T-helper 2 cell treated with Interferon-gamma antibody and Interleukin-4, amounts not matched to agents 5 μg/mL and 100 μg/mL, for 36 hours (primary cell): ENCODE measurements around the gene SRCAP.
"Not testable (repeated sequence)": the region's sequence is repeated elsewhere in the genome, so short reads cannot be mapped to it uniquely, and the experiment has no call there.

Experiments
- DNase-seq: peaks from one replicate; pipeline ENCODE4 v3.0.0; 2021; ENCODE audit warnings: low spot score
- H3K27ac Mint-ChIP-seq: one replicate; pipeline ENCODE4 v1.8.0; 2021; ENCODE audit warnings: mild to moderate bottlenecking, mixed read lengths
- H3K27me3 Mint-ChIP-seq: one replicate; pipeline ENCODE4 v1.8.0; 2021; ENCODE audit warnings: low read depth, mixed read lengths
- H3K36me3 Mint-ChIP-seq: one replicate; pipeline ENCODE4 v1.8.0; 2021; ENCODE audit warnings: low read depth, mixed read lengths
- H3K4me1 Mint-ChIP-seq: one replicate; pipeline ENCODE4 v1.8.0; 2021; ENCODE audit warnings: low read depth, mixed read lengths
- H3K4me3 Mint-ChIP-seq: one replicate; pipeline ENCODE4 v1.8.0; 2022; ENCODE audit warnings: mild to moderate bottlenecking, moderate library complexity, mixed read lengths
- H3K9me3 Mint-ChIP-seq: one replicate; pipeline ENCODE4 v1.8.0; 2021; ENCODE audit warnings: mixed read lengths

SRCAP gene

DNA sequence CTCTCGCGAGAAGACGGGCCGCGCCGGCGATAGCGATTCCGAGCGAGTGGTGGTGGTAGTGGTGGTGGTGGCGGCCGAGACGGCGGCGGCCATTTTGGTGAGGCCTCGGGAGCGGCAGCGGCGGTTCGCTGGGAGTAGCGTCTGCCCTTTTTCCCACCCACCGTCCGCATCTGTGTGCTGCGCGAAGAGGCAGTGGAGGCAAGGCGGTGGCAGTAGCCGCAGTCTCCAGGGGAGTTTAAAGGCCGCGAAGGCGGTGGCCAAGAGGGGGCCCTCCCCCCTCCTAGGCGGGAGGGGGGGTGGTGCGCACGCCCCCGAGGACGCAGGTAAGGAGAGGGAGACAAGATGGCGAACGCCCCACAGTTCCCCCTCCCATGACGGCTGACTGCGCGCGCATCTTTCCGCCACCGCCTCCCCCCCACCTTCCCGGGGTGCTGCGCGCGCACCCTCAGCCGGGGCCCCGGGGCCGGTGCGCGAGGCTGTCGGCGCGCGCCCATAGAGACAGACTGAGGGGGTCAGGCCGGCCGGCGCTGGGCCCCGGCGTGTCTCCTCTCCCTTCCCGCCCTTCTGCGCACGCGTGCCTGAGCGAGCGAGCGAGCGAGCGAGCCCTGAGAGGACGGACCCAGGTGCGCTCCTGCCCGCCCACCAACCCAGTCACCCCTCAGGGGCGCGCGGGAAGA, 694 bp upstream of the SRCAP start:
- Mint-ChIP-seq H3K4me3 (peak overlapping the region; percentile 99), H3K9me3 (no peaks in the 10 kb centered on the region), H3K4me1 (peaks cover 39% of the 10 kb centered on the region), H3K36me3 (peaks cover 32% of the 10 kb centered on the region), H3K27me3 (no peaks in the 10 kb centered on the region), H3K27ac (peak overlapping the region; percentile 100)
- peak; percentile 99 for DNase-seq

DNA sequence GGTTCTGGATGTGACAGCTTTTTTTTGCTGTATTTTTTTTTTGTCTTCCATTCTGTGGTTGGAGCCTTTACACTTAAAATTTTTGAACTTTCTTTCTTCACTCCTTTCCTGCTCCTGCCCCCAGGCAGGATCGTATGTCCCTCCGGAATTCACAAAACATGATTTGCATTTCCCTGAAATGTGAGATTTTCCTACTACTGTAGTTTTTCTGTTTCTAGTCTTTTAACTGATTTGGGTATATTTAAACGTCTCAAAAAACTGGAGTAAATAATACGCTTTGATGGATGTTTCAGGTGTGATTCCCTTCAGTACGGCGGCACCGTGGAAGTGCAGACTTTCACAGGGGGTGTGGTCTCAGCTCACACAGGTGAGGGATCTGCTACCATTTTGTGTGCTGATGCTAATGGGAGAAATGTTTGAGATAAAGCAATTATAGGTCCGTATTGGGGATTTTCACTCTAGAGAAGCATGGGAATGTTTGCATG, 686 bp downstream of the SRCAP start:
- H3K27me3 Mint-ChIP-seq: no peaks in the 10 kb centered on the region
- peaks cover 42% of the 10 kb centered on the region for H3K36me3 Mint-ChIP-seq
- H3K4me3 Mint-ChIP-seq: peak overlapping the region; percentile 99
- peak overlapping the region; percentile 96 for H3K27ac Mint-ChIP-seq
- H3K9me3 Mint-ChIP-seq: no peaks in the 10 kb centered on the region
- peaks cover 32% of the 10 kb centered on the region for H3K4me1 Mint-ChIP-seq
- no peak for DNase-seq

GRCh38 chr16:30700491-30700890, 1.5 kb downstream of the SRCAP start:
- H3K27me3 Mint-ChIP-seq: no peaks in the 10 kb centered on the region
- H3K36me3 Mint-ChIP-seq: peaks cover 42% of the 10 kb centered on the region
- peak overlapping the region; percentile 99 for H3K4me3 Mint-ChIP-seq
- H3K4me1 Mint-ChIP-seq: peaks cover 27% of the 10 kb centered on the region
- H3K27ac Mint-ChIP-seq: no peak overlapping the region
- no peaks in the 10 kb centered on the region for H3K9me3 Mint-ChIP-seq
- no peak for DNase-seq

DNA sequence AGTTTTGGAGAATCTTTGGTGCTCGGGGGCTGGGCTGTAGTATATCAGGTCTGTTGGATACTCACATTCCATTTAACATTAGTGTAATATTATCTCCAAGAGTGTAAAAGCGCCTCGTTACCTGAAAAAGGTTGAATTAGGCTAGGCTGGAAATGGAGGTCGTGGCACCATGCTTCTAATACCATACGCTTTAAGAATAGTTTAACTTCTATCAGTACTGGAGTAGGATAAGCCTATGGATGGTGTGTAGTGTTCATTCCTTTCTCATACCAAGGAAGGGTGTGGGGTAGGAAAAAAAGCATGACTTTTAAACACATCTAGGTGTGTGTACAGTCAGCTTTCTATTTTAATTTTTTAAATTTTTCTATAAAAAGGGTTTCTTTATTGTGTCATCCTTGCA, 2.0 kb downstream of the SRCAP start:
- DNase-seq: no peak
- Mint-ChIP-seq H3K36me3 (peaks cover 45% of the 10 kb centered on the region), H3K27me3 (no peaks in the 10 kb centered on the region), H3K27ac (no peak overlapping the region), H3K4me3 (peak overlapping the region; percentile 46), H3K9me3 (no peaks in the 10 kb centered on the region), H3K4me1 (peaks cover 26% of the 10 kb centered on the region)

DNA sequence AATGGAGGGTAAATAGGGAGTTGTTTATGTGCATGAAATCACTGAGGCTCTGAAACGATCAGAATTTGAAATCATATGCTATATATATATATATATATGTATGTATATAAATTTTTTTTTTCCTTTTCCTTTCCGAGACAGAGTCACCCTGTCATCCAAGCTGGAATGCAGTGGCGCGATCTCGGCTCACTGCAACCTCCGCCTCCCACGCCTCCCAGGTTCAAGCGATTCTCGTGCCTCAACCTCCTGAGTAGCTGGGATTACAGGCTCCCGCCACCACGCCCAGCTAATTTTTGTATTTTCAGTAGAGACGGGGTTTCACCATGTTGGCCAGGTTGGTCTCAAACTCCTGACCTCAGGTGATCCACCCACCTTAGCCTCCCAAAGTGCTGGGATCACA, 4.1 kb downstream of the SRCAP start:
- DNase-seq, H3K27me3 Mint-ChIP-seq, H3K4me3 Mint-ChIP-seq, H3K9me3 Mint-ChIP-seq, H3K27ac Mint-ChIP-seq: not testable (repeated sequence)
- Mint-ChIP-seq H3K4me1 (peaks cover 17% of the 10 kb centered on the region), H3K36me3 (peaks cover 63% of the 10 kb centered on the region)

DNA sequence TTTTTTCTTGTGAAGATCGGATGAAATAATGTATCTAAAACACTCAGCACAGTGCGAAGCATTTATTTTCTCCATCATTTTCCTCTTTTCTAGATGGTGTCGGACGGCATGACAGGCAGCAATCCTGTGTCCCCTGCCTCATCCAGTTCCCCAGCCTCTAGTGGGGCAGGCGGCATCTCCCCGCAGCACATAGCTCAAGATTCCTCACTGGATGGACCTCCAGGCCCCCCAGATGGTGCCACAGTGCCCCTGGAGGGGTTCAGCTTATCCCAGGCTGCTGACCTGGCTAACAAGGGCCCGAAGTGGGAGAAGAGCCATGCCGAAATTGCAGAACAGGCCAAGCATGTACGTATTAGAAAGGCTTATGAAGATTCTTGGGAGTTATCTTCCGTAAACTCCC, 5.0 kb downstream of the SRCAP start:
- Mint-ChIP-seq H3K9me3 (no peaks in the 10 kb centered on the region), H3K36me3 (peaks cover 63% of the 10 kb centered on the region), H3K4me1 (peaks cover 17% of the 10 kb centered on the region), H3K27ac (no peak overlapping the region), H3K4me3 (no peak overlapping the region), H3K27me3 (no peaks in the 10 kb centered on the region)
- no peak for DNase-seq

GRCh38 chr16:30706046-30706445, 7.1 kb downstream of the SRCAP start:
- peaks cover 2% of the 10 kb centered on the region for H3K4me1 Mint-ChIP-seq
- peaks cover 59% of the 10 kb centered on the region for H3K36me3 Mint-ChIP-seq
- no peaks in the 10 kb centered on the region for H3K9me3 Mint-ChIP-seq
- no peak for DNase-seq
- no peaks in the 10 kb centered on the region for H3K27me3 Mint-ChIP-seq
- H3K4me3 Mint-ChIP-seq: no peak overlapping the region
- H3K27ac Mint-ChIP-seq: no peak overlapping the region

- Mint-ChIP-seq H3K4me1 (peaks cover 17% of the 10 kb centered on the region), H3K4me3 (no peak overlapping the region), H3K27ac (no peak overlapping the region), H3K9me3 (no peaks in the 10 kb centered on the region), H3K27me3 (no peaks in the 10 kb centered on the region), H3K36me3 (peaks cover 70% of the 10 kb centered on the region)
- no peak for DNase-seq
Observed at GRCh38 chr16:30710971-30711370, 12.0 kb downstream of the SRCAP start.

DNA sequence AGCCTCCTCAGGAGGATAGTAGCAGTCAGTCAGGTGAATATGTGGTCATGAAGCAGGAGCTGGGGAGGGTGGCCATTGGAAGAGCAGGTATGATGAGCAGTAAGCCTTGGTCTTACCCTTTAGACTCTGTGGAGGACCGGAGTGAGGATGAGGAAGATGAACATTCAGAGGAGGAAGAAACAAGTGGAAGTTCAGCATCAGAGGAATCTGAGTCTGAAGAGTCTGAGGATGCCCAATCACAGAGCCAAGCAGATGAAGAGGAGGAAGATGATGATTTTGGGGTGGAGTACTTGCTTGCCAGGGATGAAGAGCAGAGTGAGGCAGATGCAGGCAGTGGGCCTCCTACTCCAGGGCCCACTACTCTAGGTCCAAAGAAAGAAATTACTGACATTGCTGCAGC, 12.7 kb downstream of the SRCAP start:
- Mint-ChIP-seq H3K27ac (peak overlapping the region; percentile 33), H3K27me3 (no peaks in the 10 kb centered on the region), H3K36me3 (peaks cover 74% of the 10 kb centered on the region), H3K9me3 (no peaks in the 10 kb centered on the region), H3K4me3 (no peak overlapping the region), H3K4me1 (peaks cover 21% of the 10 kb centered on the region)
- DNase-seq: no peak

- H3K4me3 Mint-ChIP-seq: peak overlapping the region; percentile 84
- no peaks in the 10 kb centered on the region for H3K9me3 Mint-ChIP-seq
- H3K27me3 Mint-ChIP-seq: no peaks in the 10 kb centered on the region
- H3K4me1 Mint-ChIP-seq: peaks cover 21% of the 10 kb centered on the region
- H3K27ac Mint-ChIP-seq: peak overlapping the region; percentile 96
- peaks cover 69% of the 10 kb centered on the region for H3K36me3 Mint-ChIP-seq
- DNase-seq: peak; percentile 53
Observed at GRCh38 chr16:30715750-30716445, 16.9 kb downstream of the SRCAP start.

- no peaks in the 10 kb centered on the region for H3K27me3 Mint-ChIP-seq
- H3K36me3 Mint-ChIP-seq: peaks cover 73% of the 10 kb centered on the region
- DNase-seq: no peak
- H3K27ac Mint-ChIP-seq: no peak overlapping the region
- no peak overlapping the region for H3K4me3 Mint-ChIP-seq
- peaks cover 10% of the 10 kb centered on the region for H3K4me1 Mint-ChIP-seq
- H3K9me3 Mint-ChIP-seq: no peaks in the 10 kb centered on the region
Observed at GRCh38 chr16:30720086-30720485, 21.1 kb downstream of the SRCAP start.

GRCh38 chr16:30720694-30721093, 21.7 kb downstream of the SRCAP start:
- Mint-ChIP-seq H3K36me3 (peaks cover 75% of the 10 kb centered on the region), H3K9me3 (no peaks in the 10 kb centered on the region)

GRCh38 chr16:30721167-30721566, 22.2 kb downstream of the SRCAP start:
- peaks cover 75% of the 10 kb centered on the region for H3K36me3 Mint-ChIP-seq
- no peaks in the 10 kb centered on the region for H3K27me3 Mint-ChIP-seq
- H3K4me1 Mint-ChIP-seq: peaks cover 6% of the 10 kb centered on the region
- no peaks in the 10 kb centered on the region for H3K9me3 Mint-ChIP-seq
- no peak overlapping the region for H3K27ac Mint-ChIP-seq
- no peak for DNase-seq
- H3K4me3 Mint-ChIP-seq: no peak overlapping the region

More at GRCh38 chr16:30720694-30721093, 21.7 kb downstream of the SRCAP start:
- H3K4me3 Mint-ChIP-seq: no peak overlapping the region
- no peaks in the 10 kb centered on the region for H3K27me3 Mint-ChIP-seq
- DNase-seq: no peak
- peaks cover 7% of the 10 kb centered on the region for H3K4me1 Mint-ChIP-seq
- H3K27ac Mint-ChIP-seq: no peak overlapping the region

- H3K4me3 Mint-ChIP-seq: no peak overlapping the region
- H3K27ac Mint-ChIP-seq: peak overlapping the region; percentile 5
- no peaks in the 10 kb centered on the region for H3K9me3 Mint-ChIP-seq
- H3K36me3 Mint-ChIP-seq: peaks cover 71% of the 10 kb centered on the region
- H3K27me3 Mint-ChIP-seq: no peaks in the 10 kb centered on the region
- no peak for DNase-seq
- H3K4me1 Mint-ChIP-seq: peaks cover 4% of the 10 kb centered on the region
Observed at GRCh38 chr16:30721606-30722005, 22.6 kb downstream of the SRCAP start.
